SKM-1 (cell line): ENCODE measurements around the gene OPCML.

Source experiments
- DNase-seq: peaks from one replicate; lab custom pipeline; 2025; ENCODE audit not compliant: unreplicated experiment; lab: John Stamatoyannopoulos, UW

OPCML gene

DNA sequence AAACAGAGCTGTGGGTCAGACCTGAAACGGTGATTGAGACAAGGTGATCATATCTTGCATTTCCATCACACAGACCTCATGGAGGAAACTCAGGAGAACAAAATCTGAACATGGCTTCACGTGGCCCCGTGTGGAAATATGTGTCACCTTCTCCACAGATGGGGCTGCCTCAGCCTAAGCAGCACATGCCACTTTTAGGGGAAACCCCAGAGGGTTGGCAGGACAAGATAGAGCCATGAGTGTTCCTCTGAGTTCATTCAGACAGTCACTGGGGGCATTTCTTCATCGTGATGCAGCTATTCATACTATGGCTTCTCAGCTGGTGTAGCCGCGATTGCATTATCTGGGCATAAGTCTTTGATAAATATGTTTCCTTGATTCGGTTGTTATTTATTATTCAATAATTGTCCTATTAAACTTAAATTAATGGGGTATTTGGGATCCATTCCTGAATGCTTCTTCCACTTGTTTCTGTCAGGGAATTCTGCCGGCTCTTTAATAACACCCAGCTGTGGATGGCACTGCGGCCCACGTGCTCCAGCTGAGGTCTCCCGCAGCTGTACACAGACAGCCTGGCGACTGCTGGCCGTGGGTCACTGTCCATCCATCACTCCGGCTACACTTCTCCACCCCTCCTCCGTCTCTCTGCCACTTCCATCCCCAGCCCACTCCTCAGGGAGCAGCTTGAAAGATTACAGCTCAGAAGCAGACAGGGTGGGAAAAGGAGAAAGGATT lies 485.1 kb downstream of the OPCML start:
- DNase-seq: no peak

DNA sequence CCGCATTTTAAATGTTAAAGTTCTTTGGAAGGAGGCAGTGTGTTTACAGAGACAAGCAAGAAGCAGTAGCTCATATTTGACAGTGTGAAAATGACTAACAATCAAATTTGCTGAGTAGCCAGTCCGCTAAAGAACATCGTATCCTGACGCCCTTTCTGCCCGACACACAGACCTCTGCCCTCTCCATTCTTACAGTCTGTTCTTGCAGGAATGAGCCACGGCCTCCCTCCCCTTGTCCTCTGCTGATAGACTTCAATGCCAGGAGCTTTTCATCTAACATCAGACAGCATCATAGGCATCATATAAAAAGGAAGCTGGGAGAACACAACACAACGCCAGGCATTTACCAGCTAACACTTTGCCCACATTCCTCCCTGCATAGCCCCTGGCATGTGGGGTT lies 486.0 kb downstream of the OPCML start:
- DNase-seq: no peak

DNA sequence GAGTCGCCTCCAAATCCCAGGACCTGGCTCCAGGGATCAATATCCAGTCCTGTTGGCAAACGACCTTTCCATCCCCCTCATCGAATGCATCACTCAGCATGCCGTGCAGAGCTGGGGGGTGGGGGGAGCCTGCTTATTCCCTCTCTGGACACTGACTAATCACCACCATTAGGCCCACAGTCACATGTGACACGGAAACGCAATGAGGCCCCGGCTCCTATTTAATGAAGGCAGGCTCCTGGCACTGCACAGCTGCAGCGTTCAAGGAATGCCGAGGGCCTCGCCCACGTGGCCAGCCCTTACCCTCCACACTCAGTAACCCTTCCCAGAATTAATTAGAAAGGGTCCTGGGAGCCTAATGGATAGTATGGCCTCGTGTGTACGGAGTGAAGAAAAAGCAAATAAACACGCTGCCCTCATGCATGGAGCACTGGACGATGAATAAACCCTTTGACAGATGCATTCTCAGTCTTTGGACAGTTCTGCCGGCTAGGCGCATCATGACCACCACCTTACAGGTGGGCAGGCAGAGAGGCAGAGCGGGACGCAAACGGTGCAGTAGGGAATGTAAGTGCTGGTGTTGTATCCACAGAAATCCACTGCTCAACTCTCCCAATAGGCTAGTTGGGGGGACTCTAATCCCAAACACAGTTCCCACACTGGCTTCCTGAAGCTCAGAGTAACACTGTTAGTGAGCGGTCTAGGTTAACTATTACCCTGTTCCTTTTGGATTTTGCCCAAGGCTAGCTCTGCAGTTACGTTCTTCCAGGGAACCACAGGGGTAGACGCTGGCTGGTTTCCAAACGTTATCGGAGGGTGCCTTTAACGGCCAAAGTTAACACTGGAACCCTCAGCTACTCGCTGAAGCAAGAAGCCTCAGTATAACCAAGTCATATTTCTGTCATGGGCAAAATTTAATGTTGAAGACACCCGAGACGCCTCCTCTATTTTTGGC lies 490.1 kb downstream of the OPCML start:
- no peak for DNase-seq

DNA sequence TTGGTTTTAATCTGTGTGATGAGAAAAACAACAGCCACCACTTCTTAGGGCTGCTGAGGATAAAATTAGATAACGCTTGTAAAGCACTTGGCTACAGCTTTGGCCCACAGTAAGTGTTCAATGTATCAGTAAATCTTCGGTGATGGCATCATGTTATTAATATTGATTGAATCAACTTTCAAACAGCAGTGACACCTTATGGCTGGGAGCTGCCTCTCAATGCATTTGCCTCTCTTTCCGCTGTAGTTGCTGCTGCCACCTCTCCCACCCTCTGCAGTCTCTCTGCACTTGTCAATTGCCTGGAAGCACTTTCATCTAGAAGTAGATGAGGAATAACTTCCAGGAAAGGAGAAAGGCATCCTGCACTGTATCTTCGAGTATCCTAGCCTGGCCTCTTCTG lies 491.1 kb downstream of the OPCML start:
- DNase-seq: no peak

DNA sequence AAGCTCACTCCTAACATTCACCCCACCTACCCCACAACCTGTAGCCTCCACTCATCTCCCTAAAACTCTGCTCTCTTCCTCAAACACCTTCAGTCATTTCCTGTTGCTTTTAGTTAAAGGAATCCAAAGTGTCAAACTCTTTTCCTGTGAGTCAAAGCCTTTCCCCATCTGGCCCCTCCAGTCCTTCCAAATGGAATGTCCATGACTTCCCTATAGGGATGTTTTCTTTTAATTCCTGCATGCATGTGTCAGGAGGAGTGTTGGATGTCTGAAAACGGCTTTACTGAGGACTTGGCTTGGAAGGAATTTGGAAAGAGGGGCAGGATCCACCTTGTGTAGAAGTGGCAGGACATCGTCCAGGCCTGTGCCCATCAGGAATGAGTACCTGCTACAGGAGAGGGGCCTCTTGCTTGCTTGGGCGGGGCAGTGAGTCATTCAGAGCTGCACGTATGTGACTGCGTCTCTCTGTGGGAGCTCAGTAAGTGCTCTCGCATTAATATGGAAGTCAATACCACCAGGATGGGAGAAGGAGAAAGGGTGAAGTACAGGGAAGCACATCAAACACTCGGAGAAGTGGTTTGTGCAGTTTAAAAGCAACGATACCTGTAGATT lies 491.9 kb downstream of the OPCML start:
- no peak for DNase-seq

DNA sequence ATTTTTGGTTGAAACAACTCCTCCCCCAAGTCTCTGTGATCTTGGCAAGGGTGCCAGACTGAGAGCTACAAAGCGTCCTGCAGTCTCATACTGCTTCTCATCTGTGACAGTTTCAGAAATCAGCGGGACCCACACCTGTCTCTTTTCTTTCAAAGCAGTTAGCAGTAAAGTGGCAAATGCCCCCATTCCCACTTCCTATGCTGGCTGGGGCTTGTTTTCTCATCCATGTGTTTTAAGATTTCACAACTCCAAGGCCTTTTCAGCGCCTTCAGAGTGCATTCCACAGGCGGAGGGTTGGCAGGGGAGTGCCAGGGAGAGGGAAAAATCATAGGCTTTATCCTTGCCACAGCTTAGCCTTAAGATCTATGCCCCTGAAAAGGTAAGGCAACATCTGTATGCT lies 493.5 kb downstream of the OPCML start:
- no peak for DNase-seq

DNA sequence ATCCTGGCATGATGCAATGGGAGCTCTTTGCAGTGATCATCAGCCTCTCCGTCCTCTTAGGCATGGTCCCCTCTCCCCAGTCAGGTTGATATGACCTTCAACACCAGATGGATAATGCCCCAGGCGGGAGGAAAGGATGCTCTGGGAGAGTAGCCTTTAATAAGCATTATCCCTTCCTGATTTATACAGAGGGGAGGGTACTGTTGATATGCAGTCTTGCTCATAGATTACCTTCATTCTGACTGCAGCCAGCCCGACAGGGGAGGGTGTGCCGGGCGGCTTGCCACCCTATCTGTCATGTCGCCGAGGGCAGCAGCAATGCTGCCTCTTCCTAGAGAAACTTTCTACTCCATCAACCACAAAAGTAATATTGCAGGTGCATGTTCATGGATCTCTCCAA lies 497.4 kb downstream of the OPCML start:
- no peak for DNase-seq

DNA sequence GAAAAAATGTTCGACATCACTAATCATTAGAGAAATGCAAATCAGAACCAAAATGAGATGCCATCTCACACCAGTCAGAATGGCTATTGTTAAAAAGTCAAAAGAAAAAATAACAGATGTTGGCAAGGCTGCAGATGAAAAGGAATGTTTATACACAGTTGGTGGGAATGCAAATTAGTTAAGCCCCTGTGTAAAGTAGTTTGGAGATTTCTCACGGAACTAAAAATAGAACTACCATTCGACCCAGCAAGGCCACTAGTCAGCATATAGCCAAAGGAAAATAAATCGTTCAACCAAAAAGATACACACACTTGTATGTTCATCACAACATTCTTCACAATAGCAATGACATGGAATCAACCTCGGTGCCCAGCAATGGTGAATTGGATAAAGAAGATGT lies 503.2 kb downstream of the OPCML start:
- DNase-seq: no peak

DNA sequence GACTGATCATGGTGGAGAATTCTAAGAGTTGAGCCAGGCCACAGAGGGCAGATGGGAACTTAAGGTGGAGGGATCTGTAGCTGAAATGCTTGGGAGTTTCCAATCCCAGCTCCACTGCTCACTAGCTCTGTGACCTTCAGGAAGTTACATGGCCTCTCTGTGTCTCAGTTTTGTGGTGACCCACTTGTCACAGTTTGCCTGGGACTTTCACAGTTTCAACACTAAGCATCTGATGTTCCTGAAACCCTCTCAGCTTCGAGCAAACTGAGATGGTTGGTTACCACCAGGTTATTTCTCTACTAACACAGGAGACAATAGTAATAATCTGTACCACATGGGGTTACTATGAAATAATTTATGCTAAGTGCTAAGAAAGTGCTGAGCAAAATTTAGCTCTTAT lies 505.3 kb downstream of the OPCML start:
- no peak for DNase-seq

DNA sequence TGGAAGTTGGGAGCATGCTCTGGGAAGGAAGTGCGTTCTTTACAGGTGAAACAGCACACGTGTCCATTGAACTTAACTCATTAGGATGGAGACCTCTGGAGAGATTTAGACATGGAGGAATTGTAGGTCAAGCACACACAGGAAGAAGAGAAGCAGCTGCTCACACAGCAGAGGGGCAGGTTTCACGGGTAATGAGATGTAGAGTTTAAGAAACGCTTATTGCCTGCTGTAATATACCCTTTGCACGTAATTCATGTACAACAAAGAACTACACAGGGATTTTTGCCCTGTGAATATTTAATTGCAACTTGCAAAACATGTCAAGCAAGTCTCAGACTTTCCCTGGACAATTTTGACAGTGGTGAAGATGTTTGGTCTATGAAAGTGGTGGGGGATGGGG lies 508.0 kb downstream of the OPCML start:
- DNase-seq: no peak

DNA sequence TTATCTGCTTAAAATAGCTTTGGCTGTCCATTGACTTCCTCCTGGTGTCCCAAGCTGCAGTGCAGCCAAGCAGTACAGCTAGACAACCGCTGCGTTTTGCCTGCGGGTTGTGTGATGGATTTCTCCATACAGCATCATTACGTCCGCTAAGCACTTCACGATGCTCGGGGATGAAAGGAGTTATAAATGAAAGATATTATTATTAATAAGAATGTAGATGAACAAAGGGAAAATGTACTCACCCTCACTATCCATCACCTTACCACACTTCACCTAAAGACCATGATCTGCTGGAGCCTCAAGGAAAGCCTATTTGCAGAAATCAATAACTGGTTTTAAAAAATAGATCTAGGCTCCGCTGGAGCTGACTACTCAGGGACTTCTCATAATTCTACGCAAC lies 509.1 kb downstream of the OPCML start:
- DNase-seq: no peak

DNA sequence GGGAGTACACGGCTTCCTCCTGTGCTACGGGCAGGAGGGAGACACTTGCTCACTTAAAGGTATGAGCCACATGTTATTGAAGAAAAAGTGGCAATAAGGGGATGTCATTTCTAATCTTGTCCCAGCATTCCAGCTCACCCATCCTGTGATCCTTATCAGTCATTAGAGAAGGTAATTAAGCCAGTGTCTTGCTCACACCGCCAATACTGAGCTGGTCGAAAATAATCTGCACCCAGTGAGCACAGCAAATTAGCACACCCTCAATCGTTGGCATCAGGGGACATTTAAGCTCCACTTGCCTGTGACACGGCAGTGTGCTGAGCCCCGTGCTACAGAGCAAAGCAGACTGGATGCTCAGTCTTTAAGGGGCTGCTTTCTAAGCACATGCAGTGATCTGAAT lies 510.7 kb downstream of the OPCML start:
- DNase-seq: no peak

DNA sequence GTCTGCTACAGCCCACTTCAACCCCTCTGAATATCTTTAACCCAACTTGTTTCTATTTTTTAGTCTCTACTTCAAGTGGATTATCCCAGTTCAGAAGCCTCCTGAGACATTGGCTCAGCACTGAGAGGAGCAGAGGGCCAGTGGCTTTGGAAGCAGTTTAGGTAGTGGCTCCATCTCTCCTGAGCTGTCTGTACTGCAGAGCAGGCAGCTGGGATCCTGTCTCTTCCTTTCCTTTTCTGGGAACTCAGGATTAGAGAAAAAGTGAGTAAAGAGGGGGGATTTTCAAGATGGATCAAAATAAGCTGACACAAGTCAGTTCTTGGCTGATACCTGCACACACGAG lies 512.0 kb downstream of the OPCML start:
- no peak for DNase-seq

DNA sequence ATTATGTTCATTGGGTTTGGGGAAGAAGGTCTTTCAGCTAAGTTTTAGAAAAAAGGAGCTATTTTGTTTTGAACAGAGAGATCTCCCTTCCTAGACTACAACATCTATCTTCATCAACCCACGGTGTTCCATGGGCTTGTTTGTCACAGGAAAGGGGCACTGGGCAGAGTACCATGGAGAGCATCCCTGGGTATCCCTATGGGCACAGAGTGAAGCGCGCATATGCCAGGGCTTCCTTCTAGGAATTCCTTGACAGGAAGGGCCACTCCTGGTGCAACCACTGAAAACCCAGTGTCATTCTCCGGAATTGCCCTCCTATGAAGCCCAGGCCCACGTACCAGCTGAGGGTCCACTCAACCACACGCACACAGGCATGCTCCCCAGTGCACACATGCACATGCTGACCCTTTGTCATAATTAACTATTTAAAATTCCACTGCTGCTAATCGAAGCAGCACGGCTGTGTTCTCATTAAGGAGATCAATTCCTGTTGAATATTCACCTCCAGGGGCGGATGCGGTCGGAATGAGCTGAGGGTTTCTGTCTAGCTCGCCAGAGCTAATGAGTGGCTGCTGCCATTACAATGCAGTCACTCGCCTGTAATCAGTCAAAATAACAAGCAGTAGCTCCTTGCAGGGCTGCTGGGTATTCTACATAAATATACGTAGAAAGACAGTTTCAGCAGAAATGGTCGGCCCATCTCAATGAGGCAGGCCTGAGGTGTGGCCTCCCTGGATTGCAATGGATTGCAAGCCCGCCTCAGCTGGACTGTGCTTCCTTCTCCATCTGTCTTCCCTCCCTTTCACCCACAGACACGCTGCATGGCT lies 512.5 kb downstream of the OPCML start:
- DNase-seq: no peak

DNA sequence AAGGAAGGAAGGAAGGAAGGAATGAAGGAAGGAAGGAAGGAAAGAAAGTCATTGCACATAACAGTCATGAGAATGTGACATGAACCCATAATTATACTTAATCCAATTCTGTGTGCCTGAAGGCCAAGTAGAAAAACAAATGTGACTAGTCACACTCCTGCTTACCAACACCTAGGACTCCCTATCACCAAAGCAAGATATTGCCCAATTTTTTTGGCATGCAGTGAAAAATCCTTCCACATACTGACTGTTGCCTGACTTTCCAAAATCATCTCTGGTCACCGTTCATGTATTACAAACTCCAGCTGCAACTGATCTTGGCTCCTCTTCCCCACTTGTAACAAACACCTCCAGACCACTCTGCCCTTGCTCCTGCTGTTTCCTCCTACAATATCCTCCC lies 516.8 kb downstream of the OPCML start:
- DNase-seq: no peak

DNA sequence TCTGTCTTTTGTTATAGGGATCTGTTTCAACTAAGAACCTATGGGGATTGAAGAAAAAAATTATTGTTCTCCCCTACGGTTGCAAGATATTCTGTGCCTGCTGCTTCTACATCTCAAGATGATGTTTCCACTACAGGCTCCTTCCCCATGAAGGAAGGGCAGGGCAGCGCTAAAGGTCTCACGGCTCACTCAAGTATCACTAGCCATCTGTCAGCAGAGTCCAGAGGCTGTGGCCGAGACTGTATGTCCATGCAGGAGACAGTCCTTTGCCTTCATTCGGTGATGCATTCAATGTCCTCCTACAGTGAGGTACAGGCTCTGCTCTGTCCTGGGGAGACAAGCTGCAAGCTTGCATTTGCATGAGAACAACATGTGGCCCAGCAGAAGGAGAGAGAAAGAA lies 518.0 kb downstream of the OPCML start:
- no peak for DNase-seq

DNA sequence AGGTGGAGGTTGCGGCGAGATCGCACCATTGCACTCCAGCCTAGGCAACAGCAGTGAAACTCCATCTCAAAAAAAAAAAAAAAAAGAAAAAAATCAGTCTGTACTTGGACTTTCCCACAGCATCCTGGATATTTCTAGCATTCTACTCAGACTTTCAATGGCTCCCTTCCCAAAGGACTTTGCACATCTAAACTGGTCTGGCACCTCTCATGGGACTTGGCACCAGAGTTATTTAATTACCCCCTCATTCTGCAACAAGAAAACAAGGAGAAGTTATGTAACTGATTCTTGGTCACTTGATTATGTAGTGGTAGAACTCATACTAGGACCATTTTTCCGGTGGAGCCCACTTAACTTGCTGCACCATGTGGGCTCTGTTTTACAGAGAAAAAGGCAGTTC lies 519.5 kb downstream of the OPCML start:
- DNase-seq: no peak

DNA sequence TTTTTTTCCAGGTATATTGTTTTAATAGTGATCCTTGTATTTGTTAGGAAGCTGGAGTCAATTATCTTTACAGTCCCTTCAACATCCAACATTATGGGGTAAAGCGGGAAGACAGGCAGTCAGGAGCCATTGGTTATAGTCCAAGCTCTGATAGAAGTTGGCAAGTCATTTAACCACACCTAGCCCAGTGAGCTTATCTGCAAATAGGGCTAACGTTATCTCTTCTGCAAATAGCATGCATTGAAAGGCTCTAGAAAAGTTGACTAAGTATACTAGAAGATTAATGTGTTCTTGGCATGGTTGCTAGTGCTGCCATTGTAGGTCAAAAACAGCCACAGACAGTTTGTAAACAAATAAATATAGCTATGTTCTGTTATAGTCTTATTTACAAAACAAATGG lies 520.7 kb downstream of the OPCML start:
- DNase-seq: no peak

DNA sequence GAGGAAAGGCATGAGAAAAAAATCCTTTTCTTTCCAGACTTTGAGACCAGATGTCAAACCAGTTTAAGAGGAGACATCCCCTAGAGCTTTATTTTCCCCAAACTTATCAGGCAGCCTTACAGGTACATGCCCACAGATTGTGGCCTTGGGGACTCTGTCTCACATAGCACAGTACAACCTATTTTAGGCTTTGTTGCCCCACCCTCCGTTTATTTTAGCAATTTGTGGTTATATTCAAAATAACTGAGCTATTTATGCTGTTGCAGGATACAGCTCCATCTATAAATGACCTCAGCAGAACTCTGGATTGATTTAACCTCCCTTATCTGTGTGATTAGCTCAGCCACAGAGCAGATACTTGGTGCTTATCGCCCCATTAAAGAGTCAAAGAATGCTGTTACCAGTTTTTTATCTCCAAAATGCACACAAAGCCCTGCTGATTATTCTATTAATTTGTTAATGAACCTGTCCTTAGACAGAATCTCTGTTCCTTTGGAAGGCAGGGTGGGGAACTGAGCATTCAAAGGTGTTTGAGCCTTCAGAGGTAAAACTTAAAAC lies 525.2 kb downstream of the OPCML start:
- DNase-seq: no peak

DNA sequence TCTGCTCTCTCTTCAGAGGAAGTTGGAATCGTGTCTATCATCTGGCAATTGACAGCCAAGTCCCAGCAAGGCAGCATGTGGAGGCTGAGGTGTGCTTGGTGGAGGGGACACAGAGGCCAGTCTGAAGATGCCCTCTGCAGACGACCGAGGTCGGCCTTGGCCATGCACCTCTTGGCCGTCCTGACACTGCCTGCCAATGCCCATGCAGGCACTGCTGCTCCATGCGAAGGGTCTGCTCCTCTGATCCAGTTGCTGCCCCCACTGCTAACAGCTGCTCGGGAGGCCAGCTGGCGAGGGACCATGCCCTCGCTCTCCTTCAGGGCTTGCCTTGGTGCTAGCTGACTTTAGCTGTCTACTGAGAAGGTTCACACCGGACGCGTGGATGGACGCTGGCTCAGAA lies 527.9 kb downstream of the OPCML start:
- no peak for DNase-seq

DNA sequence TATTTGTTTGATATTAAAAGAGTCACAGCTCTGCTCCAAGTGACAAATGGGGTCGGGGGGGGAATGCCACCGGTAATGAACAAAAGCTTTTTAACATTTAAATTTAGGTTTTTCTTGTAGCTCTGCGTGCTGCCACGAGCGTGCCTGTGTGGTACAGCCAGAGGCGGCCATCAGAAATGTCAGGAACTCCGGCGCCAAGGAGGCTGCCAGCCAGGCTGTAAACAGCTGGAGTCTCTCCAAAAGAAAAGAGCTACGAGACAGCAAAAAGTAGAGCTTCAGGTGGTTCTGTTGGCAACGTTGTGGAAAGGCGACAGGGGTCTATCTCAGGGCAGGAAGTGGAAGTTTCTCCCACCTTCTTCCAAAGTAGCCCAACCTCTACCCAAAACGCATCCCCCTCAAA lies 532.8 kb downstream of the OPCML start:
- DNase-seq: no peak
